PC-3 (cell line): ENCODE results near the gene PPT2. TPM values are rescaled to one million over a fixed set of nuclear protein-coding genes. Genes with fewer than 3 reads are reported as not detected.
"Not testable (repeated sequence)": the region's sequence is repeated elsewhere in the genome, so short reads cannot be mapped to it uniquely, and the experiment has no call there.

Source experiments
- ATAC-seq: fragments of 200-7000 bp; cut with Tn5 transposase; 2 replicates; pipeline ENCODE4 v1.9.1; 2020; ENCODE audit warnings: mild to moderate bottlenecking, moderate library complexity
- BruUV-seq: library from RNA; stranded (reverse); fragments of 400-500 nt; replicated peaks from 2 replicates; lab custom pipeline; 2021; lab: Mats Ljungman, UMichigan
- CTCF ChIA-PET: fragments of 300-600 bp; sonication (Branson Sonifier 250); formaldehyde crosslinking; loops from one replicate; lab custom pipeline; 2022; ENCODE audit warnings: antibody characterized with exemption; lab: Charles Lee
- POLR2A ChIA-PET: fragments of 300-600 bp; sonication (Branson Sonifier 250); formaldehyde crosslinking; loops from one replicate; lab custom pipeline; 2022; ENCODE audit warnings: antibody characterized with exemption; ENCODE audit not compliant: unreplicated experiment; lab: Charles Lee
- DNase-seq: peaks from one replicate; pipeline ENCODE4 v3.0.0-alpha.2; 2015
- H2AFZ ChIP-seq: fragments of 300-600 bp; sonication (generic); 2 replicates; pipeline ENCODE4 v1.6.0; 2016; ENCODE audit warnings: antibody characterized with exemption, low read length
- H3F3A ChIP-seq: fragments of 300-600 bp; sonication (generic); one replicate; pipeline ENCODE4 v1.6.0; 2017; ENCODE audit warnings: antibody characterized with exemption, low read length, control low read depth, mild to moderate bottlenecking; ENCODE audit not compliant: unreplicated experiment
- H3K27ac ChIP-seq: fragments of 300-600 bp; sonication (generic); 2 replicates; pipeline ENCODE4 v1.5.1; 2016; ENCODE audit warnings: mild to moderate bottlenecking, low read length
- H3K27me3 ChIP-seq: fragments of 300-600 bp; sonication (generic); 2 replicates; pipeline ENCODE4 v1.6.1; 2016; ENCODE audit warnings: low read length, mixed read lengths
- H3K36me3 ChIP-seq: fragments of 300-600 bp; sonication (generic); 2 replicates; pipeline ENCODE4 v1.6.1; 2016; ENCODE audit warnings: low read depth, mixed run types, low read length, mixed read lengths
- H3K4me1 ChIP-seq: fragments of 300-600 bp; sonication (generic); 2 replicates; pipeline ENCODE4 v1.5.1; 2016; ENCODE audit warnings: low read length; ENCODE audit not compliant: insufficient read depth
- H3K4me2 ChIP-seq: fragments of 300-600 bp; sonication (generic); 2 replicates; pipeline ENCODE4 v1.6.0; 2016; ENCODE audit warnings: low read length
- H3K4me3 ChIP-seq: fragments of 300-600 bp; sonication (generic); 2 replicates; pipeline ENCODE4 v1.5.1; 2016; ENCODE audit warnings: mild to moderate bottlenecking, low read length, mixed read lengths
- H3K79me2 ChIP-seq: fragments of 300-600 bp; sonication (generic); 2 replicates; pipeline ENCODE4 v1.6.1; 2017; ENCODE audit warnings: low read length, mixed read lengths
- H3K9ac ChIP-seq: fragments of 300-600 bp; sonication (generic); 2 replicates; pipeline ENCODE4 v1.6.0; 2016; ENCODE audit warnings: mild to moderate bottlenecking, low read length
- H3K9me2 ChIP-seq: fragments of 300-600 bp; sonication (generic); replicated peaks from 2 replicates; pipeline ENCODE4 v1.6.1; 2016; ENCODE audit warnings: mixed run types, low read length, mixed read lengths
- H3K9me3 ChIP-seq: fragments of 300-600 bp; sonication (generic); 2 replicates; pipeline ENCODE4 v1.6.1; 2016; ENCODE audit warnings: low read length, mixed read lengths
- H4K20me1 ChIP-seq: fragments of 300-600 bp; sonication (generic); 2 replicates; pipeline ENCODE4 v1.6.1; 2016; ENCODE audit warnings: low read length, mixed read lengths
- EZH2 ChIP-seq: fragments of 300-600 bp; sonication (generic); IDR thresholded peaks from one replicate; pipeline ENCODE4 v1.6.1; 2017; ENCODE audit warnings: antibody characterized with exemption, mild to moderate bottlenecking, low read length; ENCODE audit not compliant: unreplicated experiment
- EZH2phosphoT487 ChIP-seq: fragments of 300-600 bp; sonication (generic); IDR thresholded peaks from 2 replicates; pipeline ENCODE4 v1.6.1; 2018; ENCODE audit warnings: mild to moderate bottlenecking, antibody characterized with exemption, low read length, borderline replicate concordance
- intact Hi-C: fragments of 100-400 bp; cut with micrococcal nuclease; formaldehyde crosslinking; loops from 2 replicates; pipeline ENCODE4 v1.9.0; 2023
- total RNA-seq: library from RNA; depleted of rRNA; stranded (reverse); fragments of >200 nt; gene quantifications from 2 replicates; pipeline ENCODE4 v1.2.3, GENCODE V29; 2014
- TF ChIP-seq, protein P1 (sequence below): fragments of 300-600 bp; sonication (generic); conservative IDR thresholded peaks from 2 replicates; pipeline ENCODE4 v1.5.1; 2017; ENCODE audit warnings: antibody characterized with exemption, low read depth, mild to moderate bottlenecking, low read length

PPT2 gene
- total RNA-seq, 1 experiment from 2014 or later, result 30.8 TPM

- Histone ChIP-seq H3K36me3 (no peaks in the 10 kb centered on the region), H2AFZ (no peak overlapping the region), H3K9me2 (no peaks in the 10 kb centered on the region), H3K4me3 (no peak overlapping the region), H3K4me2 (no peak overlapping the region), H4K20me1 (no peaks in the 10 kb centered on the region), H3F3A (no peaks in the 10 kb centered on the region), H3K79me2 (no peaks in the 10 kb centered on the region), H3K27ac (no peak overlapping the region), H3K9me3 (no peaks in the 10 kb centered on the region), H3K9ac (no peak overlapping the region), H3K27me3 (no peaks in the 10 kb centered on the region), H3K4me1 (no peaks in the 10 kb centered on the region)
- BruUV-seq, result no TSS peak
- TF ChIP-seq EZH2phosphoT487 (no peak), EZH2 (no peak)
- TF ChIP-seq, protein P1, sequence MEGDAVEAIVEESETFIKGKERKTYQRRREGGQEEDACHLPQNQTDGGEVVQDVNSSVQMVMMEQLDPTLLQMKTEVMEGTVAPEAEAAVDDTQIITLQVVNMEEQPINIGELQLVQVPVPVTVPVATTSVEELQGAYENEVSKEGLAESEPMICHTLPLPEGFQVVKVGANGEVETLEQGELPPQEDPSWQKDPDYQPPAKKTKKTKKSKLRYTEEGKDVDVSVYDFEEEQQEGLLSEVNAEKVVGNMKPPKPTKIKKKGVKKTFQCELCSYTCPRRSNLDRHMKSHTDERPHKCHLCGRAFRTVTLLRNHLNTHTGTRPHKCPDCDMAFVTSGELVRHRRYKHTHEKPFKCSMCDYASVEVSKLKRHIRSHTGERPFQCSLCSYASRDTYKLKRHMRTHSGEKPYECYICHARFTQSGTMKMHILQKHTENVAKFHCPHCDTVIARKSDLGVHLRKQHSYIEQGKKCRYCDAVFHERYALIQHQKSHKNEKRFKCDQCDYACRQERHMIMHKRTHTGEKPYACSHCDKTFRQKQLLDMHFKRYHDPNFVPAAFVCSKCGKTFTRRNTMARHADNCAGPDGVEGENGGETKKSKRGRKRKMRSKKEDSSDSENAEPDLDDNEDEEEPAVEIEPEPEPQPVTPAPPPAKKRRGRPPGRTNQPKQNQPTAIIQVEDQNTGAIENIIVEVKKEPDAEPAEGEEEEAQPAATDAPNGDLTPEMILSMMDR, result no peak
- DNase-seq (no peak), ATAC-seq (no peak)
- ChIA-PET POLR2A (no interaction called here), CTCF (no interaction called here)
- intact Hi-C loops, result no loop called here
These were observed 14.4 kb upstream of the PPT2 start for GRCh38 chr6:32139590-32139989.

GRCh38 chr6:32140420-32141046, 13.4 kb upstream of the PPT2 start:
- no peak overlapping the region for H3K4me3 ChIP-seq
- POLR2A ChIA-PET, result no interaction called here
- H3K9me3 ChIP-seq, result no peaks in the 10 kb centered on the region
- H3K9ac ChIP-seq, result no peak overlapping the region
- H3K36me3 ChIP-seq, result no peaks in the 10 kb centered on the region
- DNase-seq (no peak), ATAC-seq (no peak)
- H3F3A ChIP-seq, result no peaks in the 10 kb centered on the region
- no peaks in the 10 kb centered on the region for H3K27me3 ChIP-seq
- no peaks in the 10 kb centered on the region for H4K20me1 ChIP-seq
- intact Hi-C loops, result no loop called here
- H3K4me2 ChIP-seq, result no peak overlapping the region
- CTCF ChIA-PET, result no interaction called here
- H3K79me2 ChIP-seq, result no peaks in the 10 kb centered on the region
- no TSS peak for BruUV-seq
- H3K27ac ChIP-seq, result no peak overlapping the region
- TF ChIP-seq, protein P1, result no peak
- TF ChIP-seq EZH2 (no peak), EZH2phosphoT487 (no peak)
- no peak overlapping the region for H2AFZ ChIP-seq
- no peaks in the 10 kb centered on the region for H3K9me2 ChIP-seq
- H3K4me1 ChIP-seq, result no peaks in the 10 kb centered on the region

GRCh38 chr6:32144238-32144637, 9.7 kb upstream of the PPT2 start:
- H3K9ac ChIP-seq, H3F3A ChIP-seq, H3K36me3 ChIP-seq, CTCF ChIA-PET, H3K27me3 ChIP-seq, H3K79me2 ChIP-seq, ATAC-seq, DNase-seq, H3K4me1 ChIP-seq, H3K9me2 ChIP-seq, H3K4me3 ChIP-seq, BruUV-seq, POLR2A ChIA-PET, intact Hi-C loops, H3K4me2 ChIP-seq, H3K9me3 ChIP-seq, H4K20me1 ChIP-seq, H3K27ac ChIP-seq: not testable (repeated sequence)
- peak overlapping the region; percentile 43; the same call in 1 of the 2 replicates for H2AFZ ChIP-seq
